ENCODE data around the gene AK8. TPM values are rescaled to one million over a fixed set of nuclear protein-coding genes. Genes with fewer than 3 reads are reported as not detected.

AK8 gene
- total and polyA plus RNA-seq, 5 experiments from 2014 or later, result 0.14 TPM; not detected in 4

DNA sequence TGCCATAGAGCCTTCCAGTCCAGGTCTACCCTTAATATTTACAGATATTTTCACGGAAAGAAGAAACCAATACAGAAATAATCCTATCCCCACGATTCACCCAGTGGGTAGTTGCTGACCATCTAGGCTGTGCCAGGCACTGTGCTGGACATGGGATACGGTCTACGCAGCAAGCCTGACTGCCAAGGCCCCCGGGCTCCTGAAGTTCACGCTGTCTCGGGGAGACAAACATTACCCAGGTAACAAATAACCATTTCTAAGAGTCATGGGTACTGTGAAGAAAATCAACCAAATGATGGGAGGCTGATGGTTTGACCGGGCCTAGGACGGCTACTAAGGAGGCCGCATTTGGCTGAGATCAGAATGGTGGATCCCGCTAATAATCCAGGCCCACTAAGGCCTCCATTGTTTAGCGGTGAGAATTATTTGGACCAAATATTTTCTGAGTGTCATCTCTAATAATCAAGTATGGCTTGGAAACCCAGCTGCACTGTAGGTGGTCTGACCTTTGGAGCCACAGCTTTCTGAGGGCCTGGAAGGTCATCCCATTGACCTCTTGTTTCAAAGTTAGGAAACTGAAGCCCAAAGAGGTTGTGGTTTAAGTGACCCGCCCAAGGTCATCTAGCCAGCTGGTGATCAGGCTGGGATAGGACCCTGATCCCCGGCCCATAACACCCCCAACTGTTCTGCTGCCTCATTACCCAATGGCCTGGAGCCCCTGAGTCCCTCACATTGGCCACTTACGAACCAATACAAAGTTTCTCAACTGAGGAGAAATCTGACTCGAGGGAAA is 82.4 kb downstream of the AK8 start:
- H3K27ac Mint-ChIP-seq, result no peak overlapping the region
- POLR2A ChIA-PET, result no interaction called here

GRCh38 chr9:132794730-132795380 is 83.2 kb downstream of the AK8 start:
- Mint-ChIP-seq H3K9me3 (no peaks in the 10 kb centered on the region), H3K36me3 (no peaks in the 10 kb centered on the region), H3K27me3 (peaks cover 2 to 37% (median 25%) of the 10 kb centered on the region in 5 donors), H3K4me1 (no peaks in the 10 kb centered on the region), H3K27ac (peak overlapping the region in 1 of 10 donors; percentile 34), H3K4me3 (peak overlapping the region in 1 of 10 donors; percentile 16)
- POLR2A ChIA-PET, result no interaction called here
- ATAC-seq (no peak), DNase-seq (no peak)

More for the DNA sequence above, 82.4 kb downstream of the AK8 start:
- Mint-ChIP-seq H3K9me3 (no peaks in the 10 kb centered on the region), H3K27me3 (peaks cover 9 to 42% (median 28%) of the 10 kb centered on the region in 5 donors), H3K4me3 (no peak overlapping the region), H3K4me1 (peaks cover 0 to 4% (median 1%) of the 10 kb centered on the region in 4 donors), H3K36me3 (no peaks in the 10 kb centered on the region)
- DNase-seq (no peak), ATAC-seq (no peak)

- H3K9me3 Mint-ChIP-seq, result peaks cover 0 to 2% (median 0%) of the 10 kb centered on the region in 9 donors
- POLR2A ChIA-PET, result no interaction called here
- ATAC-seq (no peak), DNase-seq (no peak)
- no peak overlapping the region for H3K27ac Mint-ChIP-seq
- H3K27me3 Mint-ChIP-seq, result peaks cover 2 to 27% (median 18%) of the 10 kb centered on the region in 5 donors
- no peaks in the 10 kb centered on the region for H3K4me1 Mint-ChIP-seq
- H3K36me3 Mint-ChIP-seq, result no peaks in the 10 kb centered on the region
- H3K4me3 Mint-ChIP-seq, result no peak overlapping the region
These were observed 84.2 kb downstream of the AK8 start for GRCh38 chr9:132793606-132794580.

DNA sequence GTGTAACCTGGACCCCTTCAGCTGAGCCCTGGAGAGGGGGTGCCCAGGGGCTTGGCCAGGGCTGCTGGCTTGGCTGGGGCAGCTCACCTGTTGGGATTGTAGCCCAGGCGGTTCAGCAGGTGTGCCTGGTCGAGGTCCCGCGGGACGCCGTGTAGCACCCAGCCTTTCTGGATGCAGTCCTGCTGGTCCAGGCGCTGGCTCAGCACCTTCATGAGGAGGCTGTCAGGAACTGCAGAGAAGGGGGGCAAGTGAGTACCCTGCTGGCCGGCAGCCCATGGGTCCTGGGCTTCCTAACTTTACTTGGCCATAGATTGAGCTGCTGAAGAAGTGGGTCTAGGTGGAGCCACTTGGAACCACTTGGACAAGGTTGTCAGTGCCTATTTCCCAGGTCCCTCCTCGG is 85.5 kb downstream of the AK8 start:
- Mint-ChIP-seq H3K27ac (peak overlapping the region in 1 of 10 donors; percentile 20), H3K4me3 (no peak overlapping the region), H3K4me1 (peaks cover 0 to 3% (median 0%) of the 10 kb centered on the region in 4 donors), H3K9me3 (peaks cover 0 to 14% (median 5%) of the 10 kb centered on the region in 9 donors), H3K27me3 (peaks cover 4 to 23% (median 13%) of the 10 kb centered on the region in 5 donors), H3K36me3 (peaks cover 0 to 12% (median 1%) of the 10 kb centered on the region in 3 donors)
- DNase-seq (no peak), ATAC-seq (no peak)
- POLR2A ChIA-PET, result no interaction called here

DNA sequence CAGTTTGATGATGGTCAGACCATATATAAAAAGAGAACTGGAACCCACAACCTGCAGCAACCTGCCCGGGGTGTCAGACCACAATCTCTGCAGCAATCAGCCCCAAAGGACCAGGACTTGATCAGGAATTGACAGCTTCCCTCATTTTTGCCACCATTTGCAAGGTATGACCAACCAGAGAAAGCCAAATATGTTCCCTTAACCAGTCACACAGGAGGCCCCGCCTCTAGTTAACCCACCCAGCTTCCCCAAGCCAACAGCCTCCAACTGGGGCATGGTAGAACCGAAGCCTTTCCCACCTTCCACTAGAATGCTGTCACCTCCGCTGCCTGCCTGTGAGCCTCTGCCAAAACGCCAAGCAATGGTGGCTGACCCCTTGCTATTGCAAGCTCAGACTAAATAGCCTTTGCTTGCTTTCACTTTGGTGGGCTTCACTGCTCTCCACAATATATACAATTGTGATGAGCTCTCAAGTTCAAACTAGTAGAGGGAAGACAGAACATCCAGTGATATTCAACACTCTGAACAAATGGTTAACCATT is 86.3 kb downstream of the AK8 start:
- peaks cover 4 to 25% (median 13%) of the 10 kb centered on the region in 5 donors for H3K27me3 Mint-ChIP-seq
- H3K4me3 Mint-ChIP-seq, result no peak overlapping the region
- no peak overlapping the region for H3K27ac Mint-ChIP-seq
- POLR2A ChIA-PET, result no interaction called here
- peaks cover 0 to 16% (median 5%) of the 10 kb centered on the region in 9 donors for H3K9me3 Mint-ChIP-seq
- peaks cover 0 to 13% (median 2%) of the 10 kb centered on the region in 3 donors for H3K36me3 Mint-ChIP-seq
- H3K4me1 Mint-ChIP-seq, result peaks cover 0 to 3% (median 0%) of the 10 kb centered on the region in 4 donors
- no peak for ATAC-seq
- DNase-seq, result no peak

DNA sequence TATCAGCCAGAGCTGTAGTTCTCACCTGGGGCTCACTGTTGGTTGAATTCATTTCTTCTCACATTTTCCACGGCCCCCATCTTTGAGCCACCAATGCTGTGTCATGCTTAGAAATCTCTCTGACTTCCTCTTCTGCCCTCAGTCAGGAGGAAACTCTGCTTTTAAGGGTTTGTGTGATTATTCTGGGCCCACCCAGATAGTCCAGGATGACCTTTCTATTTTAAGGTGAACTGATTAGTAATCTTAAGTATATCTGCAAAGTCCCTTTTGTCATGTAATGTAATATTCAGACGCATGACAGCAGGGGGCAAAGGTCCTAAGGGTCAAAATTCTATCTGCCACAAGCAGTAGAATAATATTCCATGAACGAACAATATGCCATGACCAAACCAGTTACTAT is 88.4 kb downstream of the AK8 start:
- peaks cover 0 to 3% (median 0%) of the 10 kb centered on the region in 4 donors for H3K4me1 Mint-ChIP-seq
- H3K27me3 Mint-ChIP-seq, result peaks cover 9 to 24% (median 17%) of the 10 kb centered on the region in 5 donors
- peaks cover 0 to 16% (median 5%) of the 10 kb centered on the region in 9 donors for H3K9me3 Mint-ChIP-seq
- H3K36me3 Mint-ChIP-seq, result peaks cover 0 to 13% (median 3%) of the 10 kb centered on the region in 3 donors
- no peak overlapping the region for H3K4me3 Mint-ChIP-seq
- ATAC-seq (no peak), DNase-seq (no peak)
- no peak overlapping the region for H3K27ac Mint-ChIP-seq
- POLR2A ChIA-PET, result no interaction called here

DNA sequence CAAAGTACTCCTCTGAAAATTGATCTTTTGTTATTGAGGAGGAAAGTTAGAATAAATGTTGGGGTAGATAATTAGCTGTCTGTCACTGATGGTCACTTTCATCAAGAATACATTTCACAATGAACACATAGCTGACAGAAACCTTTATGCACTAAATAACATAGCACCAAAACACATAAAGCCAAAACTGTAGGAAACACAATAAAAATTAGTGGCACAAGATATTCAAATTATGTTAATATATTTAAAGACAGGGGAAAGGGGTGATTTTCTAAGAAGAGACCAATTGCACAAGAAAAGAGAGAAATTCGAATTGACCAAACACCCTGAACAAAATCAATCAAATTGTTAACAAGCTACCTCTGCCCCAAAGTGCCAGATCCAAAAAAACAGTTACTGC is 89.7 kb downstream of the AK8 start:
- H3K36me3 Mint-ChIP-seq, result peaks cover 0 to 13% (median 3%) of the 10 kb centered on the region in 3 donors
- no peak for ATAC-seq
- H3K4me3 Mint-ChIP-seq, result no peak overlapping the region
- no peak overlapping the region for H3K27ac Mint-ChIP-seq
- H3K27me3 Mint-ChIP-seq, result peaks cover 7 to 25% (median 19%) of the 10 kb centered on the region in 5 donors
- H3K9me3 Mint-ChIP-seq, result peaks cover 0 to 16% (median 6%) of the 10 kb centered on the region in 9 donors
- POLR2A ChIA-PET, result no interaction called here
- peaks cover 0 to 3% (median 0%) of the 10 kb centered on the region in 4 donors for H3K4me1 Mint-ChIP-seq
- DNase-seq, result no peak

- H3K9me3 Mint-ChIP-seq, result peaks cover 0 to 16% (median 6%) of the 10 kb centered on the region in 9 donors
- H3K27me3 Mint-ChIP-seq, result peaks cover 7 to 26% (median 21%) of the 10 kb centered on the region in 5 donors
- H3K4me1 Mint-ChIP-seq, result peaks cover 0 to 3% (median 0%) of the 10 kb centered on the region in 4 donors
- peaks cover 0 to 13% (median 3%) of the 10 kb centered on the region in 3 donors for H3K36me3 Mint-ChIP-seq
- POLR2A ChIA-PET, result no interaction called here
- no peak overlapping the region for H3K4me3 Mint-ChIP-seq
- DNase-seq (no peak), ATAC-seq (no peak)
- H3K27ac Mint-ChIP-seq, result no peak overlapping the region
These were observed 90.3 kb downstream of the AK8 start for GRCh38 chr9:132787748-132788159.

DNA sequence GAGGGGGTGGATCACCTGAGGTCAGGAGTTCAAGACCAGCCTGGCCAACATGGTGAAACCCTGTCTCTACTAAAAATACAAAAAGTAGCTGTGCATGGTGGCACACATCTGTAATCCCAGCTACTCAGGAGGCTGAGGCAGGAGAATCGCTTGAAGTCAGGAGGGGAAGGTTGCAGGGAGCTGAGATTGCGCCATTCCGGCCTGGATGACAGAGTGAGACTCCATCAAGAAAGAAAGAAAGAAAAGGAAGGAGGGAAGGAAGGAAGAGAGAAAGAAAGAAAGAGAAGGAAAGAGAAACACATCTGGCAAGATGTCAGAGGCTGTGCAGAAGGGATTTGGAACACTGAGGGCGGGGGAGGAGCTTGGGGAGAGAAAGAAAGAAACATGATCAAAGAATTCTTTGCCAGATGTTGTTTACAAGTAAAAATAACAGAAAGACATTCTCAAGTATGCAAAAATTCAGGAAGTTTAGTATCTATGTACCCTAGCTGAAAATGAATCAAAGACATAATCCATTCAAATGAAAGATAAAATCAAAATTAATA is 93.7 kb downstream of the AK8 start:
- Mint-ChIP-seq H3K36me3 (peaks cover 0 to 17% (median 3%) of the 10 kb centered on the region in 3 donors), H3K9me3 (peaks cover 0 to 16% (median 6%) of the 10 kb centered on the region in 9 donors), H3K4me1 (peaks cover 3 to 12% (median 8%) of the 10 kb centered on the region in 4 donors), H3K4me3 (no peak overlapping the region), H3K27me3 (peaks cover 17 to 54% (median 41%) of the 10 kb centered on the region in 5 donors), H3K27ac (peak overlapping the region in 1 of 10 donors; percentile 6)
- ATAC-seq, result no peak
- no peak for DNase-seq
- POLR2A ChIA-PET, result interaction anchor here (0.7 kb wide), 1 partner anchor 106 kb away, joined by 3 read pairs; no protein-coding TSS in a partner anchor

GRCh38 chr9:132783006-132783405 is 95.1 kb downstream of the AK8 start:
- H3K4me1 Mint-ChIP-seq, result peaks cover 3 to 12% (median 8%) of the 10 kb centered on the region in 4 donors
- H3K27me3 Mint-ChIP-seq, result peaks cover 17 to 56% (median 40%) of the 10 kb centered on the region in 5 donors
- ATAC-seq (no peak), DNase-seq (no peak)
- peaks cover 0 to 10% (median 2%) of the 10 kb centered on the region in 3 donors for H3K36me3 Mint-ChIP-seq
- no peak overlapping the region for H3K27ac Mint-ChIP-seq
- POLR2A ChIA-PET, result no interaction called here
- H3K9me3 Mint-ChIP-seq, result peaks cover 0 to 7% (median 5%) of the 10 kb centered on the region in 9 donors
- H3K4me3 Mint-ChIP-seq, result no peak overlapping the region

- H3K4me3 Mint-ChIP-seq, result no peak overlapping the region
- peaks cover 15 to 65% (median 38%) of the 10 kb centered on the region in 5 donors for H3K27me3 Mint-ChIP-seq
- H3K27ac Mint-ChIP-seq, result peak overlapping the region in 1 of 10 donors; percentile 17
- POLR2A ChIA-PET, result no interaction called here
- H3K36me3 Mint-ChIP-seq, result peaks cover 0 to 4% (median 2%) of the 10 kb centered on the region in 3 donors
- DNase-seq (no peak), ATAC-seq (no peak)
- peaks cover 0 to 2% (median 0%) of the 10 kb centered on the region in 9 donors for H3K9me3 Mint-ChIP-seq
- peaks cover 3 to 10% (median 8%) of the 10 kb centered on the region in 4 donors for H3K4me1 Mint-ChIP-seq
These were observed 96.0 kb downstream of the AK8 start for GRCh38 chr9:132782037-132782436.

Data from naive thymus-derived CD8-positive, alpha-beta T cell (primary cell).